Choroid plexus epithelial cell (primary cell): ENCODE measurements around the gene NCOA3.

Experiments used
- DNase-seq: peaks from one replicate; pipeline ENCODE4 v3.0.0-alpha.2; 2010; ENCODE audit warnings: low read depth
- H3K4me3 ChIP-seq: 2 replicates; pipeline ENCODE4 v1.5.1; 2011; ENCODE audit warnings: low read depth, mild to moderate bottlenecking, control low read depth, low read length, moderate library complexity
- CTCF ChIP-seq: conservative IDR thresholded peaks from 2 replicates; pipeline ENCODE4 v1.5.1; 2011; ENCODE audit warnings: low read depth, mild to moderate bottlenecking, control low read depth, inconsistent platforms, low read length, moderate library complexity

NCOA3 gene

GRCh38 chr20:47501482-47502270, at the start of gene NCOA3:
Gene NCOA3 (plus strand): TSS chr20:47501887. CDS start chr20:47622248, 120,361 bp downstream.
- peak; percentile 40 for TF ChIP-seq CTCF
- H3K4me3 ChIP-seq = peak within 1 kb of the TSS; percentile 89
- DNase-seq = peak; percentile 93

- no peak for TF ChIP-seq CTCF
- DNase-seq = no peak
- H3K4me3 ChIP-seq = no peak overlapping the region
Observed at GRCh38 chr20:47452736-47453161, 48.9 kb upstream of the NCOA3 start.

GRCh38 chr20:47453167-47453782, 48.4 kb upstream of the NCOA3 start:
- no peak for TF ChIP-seq CTCF
- DNase-seq = peak; percentile 79
- H3K4me3 ChIP-seq = no peak overlapping the region

- no peak for TF ChIP-seq CTCF
- peak; percentile 65 for DNase-seq
- no peak overlapping the region for H3K4me3 ChIP-seq
Observed at GRCh38 chr20:47454298-47455132, 47.2 kb upstream of the NCOA3 start.

- DNase-seq = peak; percentile 47
- TF ChIP-seq CTCF = no peak
Observed at GRCh38 chr20:47455133-47456040, 46.3 kb upstream of the NCOA3 start.

GRCh38 chr20:47456041-47456537, 45.6 kb upstream of the NCOA3 start:
- DNase-seq = no peak
- TF ChIP-seq CTCF = no peak

More at GRCh38 chr20:47455133-47456040, 46.3 kb upstream of the NCOA3 start:
- H3K4me3 ChIP-seq = no peak overlapping the region

More at GRCh38 chr20:47456041-47456537, 45.6 kb upstream of the NCOA3 start:
- H3K4me3 ChIP-seq = no peak overlapping the region
